ENCODE results near the gene ZIC4. TPM values are rescaled to one million over a fixed set of nuclear protein-coding genes. Genes with fewer than 3 reads are reported as not detected.

ZIC4 gene
- total and polyA plus RNA-seq, 10 donors: not detected

- 31 to 61% (median 48%) methylated on average over 1 of the region's 1 CpG for WGBS, 5 donors
- TF ChIP-seq POLR2A (IDR thresholded peaks at IDR 0.05): no peak
- TF ChIP-seq POLR2AphosphoS5 (IDR thresholded peaks at IDR 0.05): no peak
- no peak for TF ChIP-seq CTCF (IDR thresholded peaks at IDR 0.05 in 8 of 11, conservative IDR thresholded peaks at IDR 0.05 in 3 of 11)
- DNase-seq: no peak
These were observed 41.6 kb downstream of the ZIC4 start for GRCh38 chr3:147364771-147365170.

GRCh38 chr3:147361454-147362420, 44.6 kb downstream of the ZIC4 start:
- no peak overlapping the region for H3K27ac ChIP-seq
- no peak for DNase-seq
- H3K9me3 ChIP-seq: no peaks in the 10 kb centered on the region
- TF ChIP-seq POLR2A (IDR thresholded peaks at IDR 0.05): no peak
- TF ChIP-seq CTCF (IDR thresholded peaks at IDR 0.05 in 8 of 11, conservative IDR thresholded peaks at IDR 0.05 in 3 of 11): peak in 7 of 11 experiments; percentile 18 to 37 (median 27)
- no peaks in the 10 kb centered on the region for H3K4me1 ChIP-seq
- peaks cover 8 to 92% (median 57%) of the 10 kb centered on the region in 7 donors for H3K27me3 ChIP-seq (replicated peaks in 1 of 7)
- intact Hi-C loops (cut with DNase I; ENCODE audit: low total_unique reads): no loop called here
- H3K36me3 ChIP-seq: no peaks in the 10 kb centered on the region
- H3K4me3 ChIP-seq: no peak overlapping the region
- 11 to 15% (median 12%) methylated on average over 11 to 12 of the region's 12 CpGs for WGBS, 5 donors

More at GRCh38 chr3:147364771-147365170, 41.6 kb downstream of the ZIC4 start:
- Histone ChIP-seq H3K27me3 (replicated peaks in 1 of 7) (peaks cover 0 to 92% (median 60%) of the 10 kb centered on the region in 7 donors), H3K36me3 (no peaks in the 10 kb centered on the region), H3K27ac (no peak overlapping the region), H3K9me3 (no peaks in the 10 kb centered on the region), H3K4me1 (no peaks in the 10 kb centered on the region), H3K4me3 (no peak overlapping the region)
- intact Hi-C loops (cut with DNase I; ENCODE audit: low total_unique reads): no loop called here

- H3K36me3 ChIP-seq: no peaks in the 10 kb centered on the region
These were observed 45.5 kb downstream of the ZIC4 start for GRCh38 chr3:147360646-147361453.

More at GRCh38 chr3:147360646-147361453, 45.5 kb downstream of the ZIC4 start:
- intact Hi-C loops (cut with DNase I; ENCODE audit: low total_unique reads): no loop called here
- no peak overlapping the region for H3K27ac ChIP-seq
- WGBS, 5 donors: 5 to 13% (median 9%) methylated on average over 21 of the region's 21 CpGs
- H3K4me1 ChIP-seq: no peaks in the 10 kb centered on the region
- TF ChIP-seq POLR2A (IDR thresholded peaks at IDR 0.05) (no peak), CTCF (IDR thresholded peaks at IDR 0.05 in 8 of 11, conservative IDR thresholded peaks at IDR 0.05 in 3 of 11) (no peak), POLR2AphosphoS5 (IDR thresholded peaks at IDR 0.05) (no peak)
- no peak overlapping the region for H3K4me3 ChIP-seq
- no peak for DNase-seq
- peaks cover 8 to 95% (median 63%) of the 10 kb centered on the region in 7 donors for H3K27me3 ChIP-seq (replicated peaks in 1 of 7)
- no peaks in the 10 kb centered on the region for H3K9me3 ChIP-seq
